Activated CD8-positive, alpha-beta memory T cell treated with anti-CD3 and anti-CD28 coated beads, Interleukin-2, amount 10 ng/mL, durations not matched to agents 7 days and 5 days (primary cell): ENCODE data around the gene HCST. TPM values are rescaled to one million over a fixed set of nuclear protein-coding genes. Genes with fewer than 3 reads are reported as not detected.

Source experiments
- total RNA-seq, 2 experiments: library from RNA; stranded (reverse); gene quantifications; one replicate each; pipeline ENCODE4 v1.2.3, GENCODE V29; 2021

The HCST gene
- total RNA-seq, 2 experiments from 2014 or later = 184 to 195 TPM

Other genes with a start within 250 kb of the HCST start
- gene UPK1A, start 236.0 kb upstream of the HCST start, total RNA-seq = under 1 TPM in 1 of 2 experiments, not detected in 1; 0.30 TPM
- gene ZBTB32, start 198.0 kb upstream of the HCST start, total RNA-seq = 100 to 1,000 TPM; 133 to 185 TPM
- 10 to 100 TPM; 70.2 to 79.8 TPM for gene KMT2B, start 184.5 kb upstream of the HCST start, total RNA-seq
- gene IGFLR1, start 160.1 kb upstream of the HCST start, total RNA-seq = 100 to 1,000 TPM in 1 of 2 experiments, 10 to 100 TPM in 1; 51.7 to 117 TPM
- 10 to 100 TPM; 25.1 to 35.6 TPM for gene U2AF1L4, start 157.1 kb upstream of the HCST start, total RNA-seq
- 10 to 100 TPM; 39.1 to 49.0 TPM for gene PSENEN, start 156.9 kb upstream of the HCST start, total RNA-seq
- gene LIN37, start 154.0 kb upstream of the HCST start, total RNA-seq = 1 to 10 TPM; 8.9 to 9.2 TPM
- gene HSPB6, start 145.5 kb upstream of the HCST start, total RNA-seq = not detected
- 10 to 100 TPM; 46.5 to 57.8 TPM for gene PROSER3, start 144.4 kb upstream of the HCST start, total RNA-seq
- gene ARHGAP33, start 127.0 kb upstream of the HCST start, total RNA-seq = 100 to 1,000 TPM in 1 of 2 experiments, 10 to 100 TPM in 1; 40.0 to 101 TPM
- not detected for gene PRODH2, start 89.7 kb upstream of the HCST start, total RNA-seq
- not detected for gene NPHS1, start 50.0 kb upstream of the HCST start, total RNA-seq
- gene KIRREL2, start 45.6 kb upstream of the HCST start, total RNA-seq = 1 to 10 TPM; 1.1 to 1.4 TPM
- gene APLP1, start 34.0 kb upstream of the HCST start, total RNA-seq = 1 to 10 TPM; 1.5 to 2.0 TPM
- gene NFKBID, start 2.0 kb upstream of the HCST start, total RNA-seq = 10 to 100 TPM; 52.7 to 52.9 TPM
- gene TYROBP, start 5.8 kb downstream of the HCST start, total RNA-seq = under 1 TPM in 1 of 2 experiments, not detected in 1; 0.96 TPM
- gene LRFN3, start 33.8 kb downstream of the HCST start, total RNA-seq = 10 to 100 TPM; 11.9 TPM
- 10 to 100 TPM; 19.8 to 20.2 TPM for gene SDHAF1, start 92.7 kb downstream of the HCST start, total RNA-seq
- 1 to 10 TPM; 1.4 to 3.2 TPM for gene SYNE4, start 106.3 kb downstream of the HCST start, total RNA-seq
- gene ALKBH6, start 111.7 kb downstream of the HCST start, total RNA-seq = 10 to 100 TPM; 41.0 to 44.7 TPM
- gene CLIP3, start 130.3 kb downstream of the HCST start, total RNA-seq = 1 to 10 TPM in 1 of 2 experiments, under 1 TPM in 1; 0.98 to 1.1 TPM
- 1 to 10 TPM; 2.4 to 4.2 TPM for gene THAP8, start 151.8 kb downstream of the HCST start, total RNA-seq
- gene WDR62, start 152.4 kb downstream of the HCST start, total RNA-seq = 10 to 100 TPM; 34.5 to 46.0 TPM
- not detected for gene OVOL3, start 208.6 kb downstream of the HCST start, total RNA-seq
- 10 to 100 TPM; 63.2 to 65.3 TPM for gene POLR2I, start 212.3 kb downstream of the HCST start, total RNA-seq
- gene TBCB, start 212.9 kb downstream of the HCST start, total RNA-seq = 100 to 1,000 TPM; 141 to 166 TPM
- 100 to 1,000 TPM; 411 to 479 TPM for gene CAPNS1, start 237.5 kb downstream of the HCST start, total RNA-seq
- gene COX7A1, start 249.9 kb downstream of the HCST start, total RNA-seq = not detected